ENCODE data around the gene CARTPT. TPM values are rescaled to one million over a fixed set of nuclear protein-coding genes. Genes with fewer than 3 reads are reported as not detected.
A peak's percentile ranks its signal among the peaks of the same experiment; 100 is the strongest.

Gene CARTPT
- polyA plus RNA-seq, 1 experiment = not detected

GRCh38 chr5:71684309-71684708 is 34.8 kb upstream of the CARTPT start:
- H3K9me3 ChIP-seq (ENCODE audit: control insufficient read depth, insufficient read depth, low read length) = no peaks in the 10 kb centered on the region
- ChIA-PET POLR2A (no interaction called here), CTCF (no interaction called here)
- DNase-seq (ENCODE audit: low read depth, low spot score) = no peak
- peaks cover 5% of the 10 kb centered on the region for H3K27me3 ChIP-seq (ENCODE audit: control insufficient read depth, insufficient read depth, low read length)
- TF ChIP-seq CTCF (IDR thresholded peaks at IDR 0.05; ENCODE audit: low read depth, low read length) = no peak
- no peak overlapping the region for H3K27ac ChIP-seq (ENCODE audit: low read depth, low read length)
- H3K4me3 ChIP-seq (ENCODE audit: low read depth, low read length) = no peak overlapping the region

DNA sequence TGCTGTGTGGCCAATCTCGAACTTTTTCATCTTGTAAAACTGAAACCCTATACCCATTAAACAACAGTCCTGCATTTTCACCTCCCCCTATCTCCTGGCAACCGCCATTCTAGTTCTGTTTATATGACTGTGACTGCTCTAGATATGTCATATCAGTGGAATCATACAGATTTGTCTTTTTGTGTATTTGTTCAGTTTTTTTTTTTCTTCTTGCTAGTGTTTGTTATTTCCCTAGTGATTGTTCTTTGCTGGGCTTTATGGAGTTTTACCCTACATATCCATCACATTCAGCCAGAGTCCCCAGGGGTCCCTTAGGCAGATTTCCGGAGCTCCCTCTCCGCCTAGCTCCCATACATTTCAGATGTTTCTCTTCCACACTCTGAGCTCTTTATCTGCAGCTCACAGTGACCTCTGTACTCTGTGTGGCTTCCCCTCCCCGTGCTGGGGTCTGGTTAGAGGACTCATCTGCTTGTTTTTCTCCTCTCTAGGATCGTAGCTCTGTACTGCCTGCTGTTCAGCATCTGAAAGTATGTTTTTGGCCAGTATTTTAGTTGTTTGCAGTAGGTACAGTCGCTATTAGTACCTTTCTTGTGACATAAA is 25.1 kb upstream of the CARTPT start:
- TF ChIP-seq CTCF (IDR thresholded peaks at IDR 0.05; ENCODE audit: low read depth, low read length) = no peak
- DNase-seq (ENCODE audit: low read depth, low spot score) = no peak
- CTCF ChIA-PET = no interaction called here
- Histone ChIP-seq H3K27me3 (ENCODE audit: control insufficient read depth, insufficient read depth, low read length) (no peaks in the 10 kb centered on the region), H3K9me3 (ENCODE audit: control insufficient read depth, insufficient read depth, low read length) (no peaks in the 10 kb centered on the region; the same call in 1 of the 2 replicates), H3K27ac (ENCODE audit: low read depth, low read length) (no peak overlapping the region), H3K4me3 (ENCODE audit: low read depth, low read length) (no peak overlapping the region)
- POLR2A ChIA-PET = no interaction called here

- TF ChIP-seq CTCF (IDR thresholded peaks at IDR 0.05; ENCODE audit: low read depth, low read length) = no peak
- no peak overlapping the region for H3K27ac ChIP-seq (ENCODE audit: low read depth, low read length)
- no peaks in the 10 kb centered on the region; the same call in 1 of the 2 replicates for H3K9me3 ChIP-seq (ENCODE audit: control insufficient read depth, insufficient read depth, low read length)
- DNase-seq (ENCODE audit: low read depth, low spot score) = no peak
- ChIA-PET CTCF (interaction anchor here (0.6 kb wide), 1 partner anchor 226 kb away, joined by 4 read pairs; no protein-coding TSS in a partner anchor), POLR2A (no interaction called here)
- H3K27me3 ChIP-seq (ENCODE audit: control insufficient read depth, insufficient read depth, low read length) = no peaks in the 10 kb centered on the region
- H3K4me3 ChIP-seq (ENCODE audit: low read depth, low read length) = no peak overlapping the region
Observed at GRCh38 chr5:71695071-71695470, 24.0 kb upstream of the CARTPT start.

GRCh38 chr5:71695595-71695994 is 23.5 kb upstream of the CARTPT start:
- Histone ChIP-seq H3K9me3 (ENCODE audit: control insufficient read depth, insufficient read depth, low read length) (no peaks in the 10 kb centered on the region; the same call in 1 of the 2 replicates), H3K4me3 (ENCODE audit: low read depth, low read length) (no peak overlapping the region), H3K27ac (ENCODE audit: low read depth, low read length) (no peak overlapping the region), H3K27me3 (ENCODE audit: control insufficient read depth, insufficient read depth, low read length) (peaks cover 3% of the 10 kb centered on the region)
- CTCF ChIA-PET = interaction anchor here (0.6 kb wide), 1 partner anchor 226 kb away, joined by 4 read pairs; no protein-coding TSS in a partner anchor
- TF ChIP-seq CTCF (IDR thresholded peaks at IDR 0.05; ENCODE audit: low read depth, low read length) = no peak
- POLR2A ChIA-PET = no interaction called here
- no peak for DNase-seq (ENCODE audit: low read depth, low spot score)

GRCh38 chr5:71697967-71698366 is 21.1 kb upstream of the CARTPT start:
- no peak for DNase-seq (ENCODE audit: low read depth, low spot score)
- no peak overlapping the region for H3K4me3 ChIP-seq (ENCODE audit: low read depth, low read length)
- no peaks in the 10 kb centered on the region; the same call in 1 of the 2 replicates for H3K9me3 ChIP-seq (ENCODE audit: control insufficient read depth, insufficient read depth, low read length)
- ChIA-PET CTCF (interaction anchor here (0.6 to 1.4 kb wide), 3 partner anchors 28 to 227 kb away, joined by 3 read pairs; no protein-coding TSS in a partner anchor), POLR2A (no interaction called here)
- peak; percentile 45 for TF ChIP-seq CTCF (IDR thresholded peaks at IDR 0.05; ENCODE audit: low read depth, low read length)
- peaks cover 13% of the 10 kb centered on the region for H3K27me3 ChIP-seq (ENCODE audit: control insufficient read depth, insufficient read depth, low read length)
- H3K27ac ChIP-seq (ENCODE audit: low read depth, low read length) = no peak overlapping the region
